Erythroblast (primary cell): ENCODE data around the gene PITPNC1.
"Not testable (repeated sequence)": the region's sequence is repeated elsewhere in the genome, so short reads cannot be mapped to it uniquely, and the experiment has no call there.

Experiments
- DNase-seq, 2 experiments: peaks; one replicate each; lab custom pipeline; 2025; lab: John Stamatoyannopoulos, UW
- GATA1 ChIP-seq: IDR thresholded peaks from 2 replicates; pipeline ENCODE4 v1.6.1; 2011; ENCODE audit warnings: low read depth, mild to moderate bottlenecking, control low read depth, low read length, moderate library complexity
- POLR2A ChIP-seq: IDR thresholded peaks from 2 replicates; pipeline ENCODE4 v1.6.1; 2011; ENCODE audit warnings: mild to moderate bottlenecking, low read length

PITPNC1 gene

DNA sequence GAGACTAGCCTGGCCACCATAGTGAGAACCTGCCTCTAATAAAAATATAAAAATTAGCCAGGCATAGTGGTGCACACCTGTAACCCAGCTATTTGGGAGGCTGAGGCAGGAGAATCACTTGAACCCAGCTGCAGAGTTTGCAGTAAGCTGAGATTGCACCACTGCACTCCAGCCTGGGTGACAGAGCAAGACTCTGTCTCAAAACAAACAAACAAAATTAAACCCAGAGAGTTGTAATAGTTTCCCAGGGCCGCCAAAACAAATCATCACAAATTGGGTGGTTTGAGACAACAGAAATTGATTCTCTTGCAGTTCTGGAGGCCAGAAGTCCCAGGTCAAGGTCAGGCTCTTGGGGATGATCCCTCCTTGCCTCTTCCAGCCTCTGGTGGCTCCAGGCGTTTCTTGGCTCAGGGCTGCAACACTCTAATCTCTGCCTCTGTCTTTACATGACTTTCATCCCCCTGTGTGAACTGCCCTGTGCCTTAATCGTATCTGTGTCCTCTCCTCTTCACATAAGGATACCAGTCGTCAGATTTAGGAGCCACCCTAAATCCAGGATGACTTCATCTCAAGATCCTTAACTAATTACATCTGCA, 240.3 kb downstream of the PITPNC1 start:
- TF ChIP-seq GATA1, result no peak
- no peak for TF ChIP-seq POLR2A
- no peak for DNase-seq

DNA sequence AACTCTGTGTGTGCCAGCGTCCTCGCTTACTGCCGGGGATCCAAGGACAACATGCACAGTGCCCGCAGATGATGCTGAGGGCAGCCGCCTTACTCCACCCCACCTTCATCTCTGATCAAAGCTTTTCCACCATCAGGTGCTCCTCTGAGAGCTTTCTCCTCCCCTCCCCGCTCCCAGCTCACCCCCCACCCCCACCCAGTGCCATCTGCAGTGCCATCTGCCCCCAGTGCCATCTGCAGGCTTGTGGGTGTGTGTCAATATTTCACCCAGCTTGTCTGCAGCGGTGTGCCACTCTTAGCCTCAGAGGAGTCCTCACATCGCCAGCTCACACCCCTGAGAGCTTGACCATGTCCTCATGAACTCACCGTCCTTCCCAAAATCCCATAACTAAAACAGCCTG, 242.5 kb downstream of the PITPNC1 start:
- no peak for DNase-seq
- no peak for TF ChIP-seq GATA1
- TF ChIP-seq POLR2A, result no peak

DNA sequence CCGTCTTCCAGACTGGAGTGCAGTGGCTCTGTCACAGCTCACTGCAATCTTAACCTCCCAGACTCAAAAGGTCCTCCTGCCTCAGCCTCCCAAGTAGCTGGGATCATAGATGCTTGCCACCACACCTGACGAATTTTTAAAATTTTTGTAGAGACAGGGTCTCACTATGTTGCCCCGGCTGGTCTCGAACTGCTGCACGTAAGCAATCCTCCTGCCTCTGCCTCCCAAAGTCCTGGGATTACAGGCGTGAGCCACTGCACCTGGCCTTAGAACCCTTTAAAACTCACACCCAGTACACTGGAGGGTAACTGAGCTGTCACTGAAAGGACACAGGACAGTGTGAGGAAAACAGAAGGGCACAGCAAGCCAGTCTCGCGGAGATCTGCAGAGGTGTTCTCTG, 243.0 kb downstream of the PITPNC1 start:
- no peak for TF ChIP-seq POLR2A
- no peak for TF ChIP-seq GATA1
- no peak for DNase-seq

DNA sequence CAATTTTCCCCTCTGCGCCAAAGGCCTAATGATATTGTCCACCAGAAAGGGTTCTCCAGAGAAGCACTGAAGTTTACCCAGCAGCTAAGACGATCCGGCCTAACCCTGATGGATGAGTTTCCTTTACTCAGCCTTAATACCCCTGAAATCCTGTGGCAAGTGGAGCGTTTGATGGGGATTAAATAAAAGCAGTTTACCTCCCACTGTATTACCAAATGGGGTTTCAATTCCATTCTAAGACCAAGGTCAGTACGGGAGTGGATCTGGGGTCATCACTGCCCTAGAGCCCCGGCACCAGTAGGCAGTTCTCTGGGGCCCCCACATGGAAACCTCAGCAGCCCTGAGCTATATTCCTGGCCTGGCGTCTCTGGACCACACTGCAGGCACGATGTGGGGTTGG, 243.6 kb downstream of the PITPNC1 start:
- no peak for DNase-seq
- TF ChIP-seq POLR2A (no peak), GATA1 (no peak)

GRCh38 chr17:67623767-67624166, 246.7 kb downstream of the PITPNC1 start:
- no peak for DNase-seq
- no peak for TF ChIP-seq POLR2A
- TF ChIP-seq GATA1, result no peak

DNA sequence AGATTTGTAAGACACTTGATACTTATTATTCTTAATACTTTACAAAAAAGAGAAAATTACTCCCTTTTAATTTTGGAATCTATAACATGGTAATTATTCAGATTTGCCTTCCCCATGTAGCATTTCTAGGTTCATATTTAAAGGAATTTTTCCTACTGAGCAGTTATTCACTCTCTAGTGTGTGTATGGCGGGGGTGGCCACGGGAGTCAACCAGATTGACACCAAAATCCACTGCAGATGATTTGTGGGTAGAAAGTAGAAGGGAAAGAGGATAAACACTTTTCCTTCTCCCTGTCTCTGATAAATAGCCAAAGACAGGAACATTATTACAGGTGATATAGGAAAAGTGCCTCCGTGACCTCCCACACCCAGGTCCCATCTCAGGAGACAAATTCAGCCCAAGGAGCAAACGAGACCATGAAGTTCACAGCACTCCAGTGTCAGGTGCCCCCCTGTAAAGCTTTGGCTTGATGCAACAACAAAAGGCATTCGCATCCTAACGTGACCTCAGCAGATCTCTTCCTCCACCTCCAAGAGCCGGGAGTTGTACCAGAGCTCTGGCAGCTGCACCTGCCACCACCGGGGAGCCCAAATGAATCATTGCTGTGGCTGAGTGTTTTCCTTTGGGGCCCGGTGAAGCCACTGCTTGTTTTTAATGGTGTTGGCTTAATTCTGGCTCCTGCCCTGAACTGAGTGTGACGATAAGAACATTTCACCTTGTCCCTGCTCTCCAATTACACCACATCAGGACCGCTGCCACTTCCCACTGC, 248.0 kb downstream of the PITPNC1 start:
- TF ChIP-seq POLR2A (no peak), GATA1 (no peak)
- no peak for DNase-seq

GRCh38 chr17:67625971-67626370, 248.9 kb downstream of the PITPNC1 start:
- no peak for DNase-seq
- TF ChIP-seq GATA1, result no peak
- TF ChIP-seq POLR2A, result no peak

GRCh38 chr17:67628580-67629013, 251.5 kb downstream of the PITPNC1 start:
- DNase-seq, result no peak
- TF ChIP-seq GATA1, result no peak
- no peak for TF ChIP-seq POLR2A

DNA sequence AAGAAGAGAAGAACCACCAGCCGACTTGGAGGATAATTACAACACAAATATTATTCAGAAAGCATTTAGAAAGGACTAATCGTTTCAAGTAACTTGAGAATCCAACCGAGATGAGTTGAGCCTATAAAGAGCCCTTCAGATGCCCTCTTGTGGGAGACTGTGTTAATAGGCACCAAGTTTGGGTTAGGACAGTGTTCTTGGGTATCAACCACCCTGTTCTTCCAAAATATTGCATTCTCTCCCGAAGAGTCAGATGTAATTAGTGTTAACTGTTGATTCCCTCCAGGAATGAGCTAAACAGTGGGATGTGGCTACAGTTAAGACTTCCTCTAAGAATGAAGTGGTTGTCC, 252.9 kb downstream of the PITPNC1 start:
- TF ChIP-seq GATA1, result no peak
- TF ChIP-seq POLR2A, result no peak
- DNase-seq, result no peak

GRCh38 chr17:67630836-67631235, 253.8 kb downstream of the PITPNC1 start:
- DNase-seq, result not testable (repeated sequence)

- TF ChIP-seq POLR2A (no peak), GATA1 (no peak)
- no peak for DNase-seq
Observed at GRCh38 chr17:67632141-67632540, 255.1 kb downstream of the PITPNC1 start.

GRCh38 chr17:67633751-67634211, 256.7 kb downstream of the PITPNC1 start:
- DNase-seq, result no peak
- TF ChIP-seq POLR2A, result no peak
- no peak for TF ChIP-seq GATA1

- DNase-seq, result no peak
- no peak for TF ChIP-seq GATA1
- no peak for TF ChIP-seq POLR2A
Observed at GRCh38 chr17:67635681-67636080, 258.6 kb downstream of the PITPNC1 start.

DNA sequence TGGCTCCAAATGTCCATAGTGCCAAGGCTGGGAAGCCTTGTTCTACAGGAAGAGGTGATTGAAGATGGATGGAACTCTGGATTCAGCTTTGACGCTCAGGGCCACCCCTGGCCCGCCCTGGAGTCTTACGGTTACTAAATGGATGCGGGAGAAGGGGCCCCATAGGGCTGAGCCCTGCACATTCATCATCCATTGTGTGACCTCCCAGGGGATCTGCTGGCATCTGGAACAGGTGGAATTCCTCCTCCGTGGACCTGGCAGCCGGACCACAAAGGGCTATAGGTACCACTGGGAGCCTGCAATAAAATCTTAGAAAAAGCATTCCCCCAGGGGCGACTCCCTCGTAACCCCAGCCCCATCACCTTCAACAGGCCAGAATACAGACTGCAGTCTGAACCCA, 259.2 kb downstream of the PITPNC1 start:
- TF ChIP-seq POLR2A (no peak), GATA1 (no peak)
- DNase-seq, result no peak
